Progenitor cell of endocrine pancreas (in vitro differentiated cells): ENCODE data around the gene CD52. TPM values are rescaled to one million over a fixed set of nuclear protein-coding genes. Genes with fewer than 3 reads are reported as not detected.

Experiments
- DNase-seq: peaks from one replicate; pipeline ENCODE4 v3.0.0; 2021; ENCODE audit warnings: low spot score; ENCODE audit not compliant: unreplicated experiment
- H3K27ac Mint-ChIP-seq: 2 replicates; pipeline ENCODE4 v1.8.0; 2021; ENCODE audit warnings: mild to moderate bottlenecking, moderate library complexity, mixed read lengths
- H3K27me3 Mint-ChIP-seq: 2 replicates; pipeline ENCODE4 v1.8.0; 2021; ENCODE audit warnings: mixed read lengths
- H3K36me3 Mint-ChIP-seq: 2 replicates; pipeline ENCODE4 v1.8.0; 2022; ENCODE audit warnings: mixed read lengths; ENCODE audit not compliant: insufficient read depth
- H3K4me1 Mint-ChIP-seq: 2 replicates; pipeline ENCODE4 v1.8.0; 2021; ENCODE audit warnings: low read depth, mixed read lengths
- H3K4me3 Mint-ChIP-seq: 2 replicates; pipeline ENCODE4 v1.8.0; 2021; ENCODE audit warnings: low read depth, mild to moderate bottlenecking, moderate library complexity, mixed read lengths
- H3K9me3 Mint-ChIP-seq: 2 replicates; pipeline ENCODE4 v1.8.0; 2021; ENCODE audit warnings: low read depth, mixed read lengths
- total RNA-seq: library from RNA; stranded (reverse); gene quantifications from 2 replicates; pipeline ENCODE4 v1.2.1, GENCODE V29; 2021
- TF ChIP-seq, protein P1 (sequence below): fragments of 200-600 bp; sonication (generic); IDR thresholded peaks from one replicate; pipeline ENCODE4 v1.5.0; 2021; ENCODE audit warnings: antibody characterized with exemption, mild to moderate bottlenecking; ENCODE audit not compliant: unreplicated experiment

The CD52 gene
- total RNA-seq, 1 donor from 2014 or later = 0.89 TPM

DNA sequence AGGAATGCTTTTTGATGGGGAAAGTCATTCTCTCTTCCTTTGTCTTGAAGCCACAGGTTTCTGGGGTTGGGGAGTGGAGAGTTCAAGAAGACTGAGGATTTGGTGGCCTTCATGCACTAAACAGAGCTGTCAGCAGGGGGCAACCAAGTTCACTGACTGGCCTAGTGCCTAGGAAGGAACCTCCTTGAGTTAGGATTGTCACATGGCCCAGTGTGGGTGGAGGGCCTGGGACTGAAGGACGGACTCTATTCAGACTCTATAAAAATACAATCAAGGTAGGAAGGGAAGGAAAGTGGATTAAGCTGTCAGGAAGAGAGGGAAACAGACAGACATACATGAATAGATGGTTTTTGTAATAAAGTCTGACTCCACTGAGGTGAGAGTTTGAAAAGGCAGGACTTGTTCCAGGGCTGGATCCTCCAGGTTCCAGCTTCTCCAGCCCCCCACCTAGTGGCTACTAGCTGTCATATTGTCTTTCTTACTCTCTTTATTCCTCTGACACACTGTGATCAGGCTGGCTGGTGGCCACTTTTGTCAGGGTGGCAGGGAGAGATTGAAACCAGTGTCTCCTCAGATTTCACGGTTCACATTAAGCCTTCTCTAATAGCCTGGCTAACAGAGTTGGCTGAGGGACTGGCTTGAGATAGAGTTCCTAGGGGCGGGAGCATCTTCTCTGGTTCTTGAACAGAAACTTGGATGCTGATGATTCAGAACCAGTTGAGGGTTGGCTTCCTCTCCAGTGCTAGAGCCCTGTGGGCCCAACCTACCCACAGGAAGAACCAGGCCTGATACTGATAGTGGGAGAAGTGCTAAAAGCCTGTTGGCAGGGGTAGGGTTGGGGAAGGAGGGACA lies 42.0 kb upstream of the CD52 start:
- TF ChIP-seq, protein P1, sequence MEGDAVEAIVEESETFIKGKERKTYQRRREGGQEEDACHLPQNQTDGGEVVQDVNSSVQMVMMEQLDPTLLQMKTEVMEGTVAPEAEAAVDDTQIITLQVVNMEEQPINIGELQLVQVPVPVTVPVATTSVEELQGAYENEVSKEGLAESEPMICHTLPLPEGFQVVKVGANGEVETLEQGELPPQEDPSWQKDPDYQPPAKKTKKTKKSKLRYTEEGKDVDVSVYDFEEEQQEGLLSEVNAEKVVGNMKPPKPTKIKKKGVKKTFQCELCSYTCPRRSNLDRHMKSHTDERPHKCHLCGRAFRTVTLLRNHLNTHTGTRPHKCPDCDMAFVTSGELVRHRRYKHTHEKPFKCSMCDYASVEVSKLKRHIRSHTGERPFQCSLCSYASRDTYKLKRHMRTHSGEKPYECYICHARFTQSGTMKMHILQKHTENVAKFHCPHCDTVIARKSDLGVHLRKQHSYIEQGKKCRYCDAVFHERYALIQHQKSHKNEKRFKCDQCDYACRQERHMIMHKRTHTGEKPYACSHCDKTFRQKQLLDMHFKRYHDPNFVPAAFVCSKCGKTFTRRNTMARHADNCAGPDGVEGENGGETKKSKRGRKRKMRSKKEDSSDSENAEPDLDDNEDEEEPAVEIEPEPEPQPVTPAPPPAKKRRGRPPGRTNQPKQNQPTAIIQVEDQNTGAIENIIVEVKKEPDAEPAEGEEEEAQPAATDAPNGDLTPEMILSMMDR = peak; percentile 73
- Mint-ChIP-seq H3K27me3 (no peaks in the 10 kb centered on the region), H3K27ac (peak overlapping the region; percentile 82), H3K4me3 (no peak overlapping the region), H3K36me3 (peaks cover 17% of the 10 kb centered on the region), H3K4me1 (peaks cover 29% of the 10 kb centered on the region), H3K9me3 (no peaks in the 10 kb centered on the region)
- DNase-seq = peak; percentile 61

DNA sequence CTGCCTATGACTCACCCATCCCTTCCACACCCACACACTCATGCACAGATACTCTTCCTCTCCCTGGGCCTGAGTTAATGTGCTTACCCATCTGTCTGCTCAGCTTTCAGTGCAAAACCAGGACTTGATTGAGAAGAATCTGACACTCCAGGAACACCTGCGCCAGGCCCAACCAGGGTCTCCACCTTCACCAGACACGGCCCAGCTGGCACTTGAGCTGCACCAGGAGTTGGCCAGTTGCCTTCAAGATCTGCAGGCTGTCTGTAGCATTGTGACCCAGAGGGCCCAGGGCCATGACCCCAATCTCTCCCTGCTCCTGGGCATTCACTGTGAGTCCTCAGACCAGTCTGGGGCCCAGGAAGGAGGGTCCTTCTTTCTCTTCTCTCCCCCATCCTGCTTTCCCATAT lies 41.3 kb upstream of the CD52 start:
- no peaks in the 10 kb centered on the region for H3K9me3 Mint-ChIP-seq
- no peak for DNase-seq
- H3K4me3 Mint-ChIP-seq = no peak overlapping the region
- peaks cover 14% of the 10 kb centered on the region for H3K36me3 Mint-ChIP-seq
- no peak overlapping the region for H3K27ac Mint-ChIP-seq
- H3K27me3 Mint-ChIP-seq = no peaks in the 10 kb centered on the region
- peaks cover 34% of the 10 kb centered on the region for H3K4me1 Mint-ChIP-seq
- TF ChIP-seq, protein P1 = no peak

DNA sequence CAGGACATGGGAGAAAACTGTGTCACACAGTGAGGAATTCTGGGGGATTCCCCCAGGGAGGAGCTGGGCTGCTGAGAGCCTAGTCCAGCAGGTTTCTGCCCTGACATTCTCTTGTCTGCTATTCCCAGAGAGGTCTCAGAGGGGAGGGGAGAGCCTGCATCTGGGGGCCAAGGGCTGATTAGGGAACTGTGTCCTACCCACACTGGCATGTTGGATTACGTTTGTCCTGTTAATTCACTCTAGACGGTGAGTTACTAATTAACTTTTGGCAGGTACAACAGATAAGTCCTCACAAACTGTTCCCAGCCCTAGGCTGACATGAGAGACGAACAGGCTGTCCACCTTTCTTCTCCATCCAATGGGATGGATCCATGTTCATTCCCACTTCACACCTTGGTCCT lies 40.5 kb upstream of the CD52 start:
- no peak for DNase-seq
- peak overlapping the region; percentile 2 for H3K27ac Mint-ChIP-seq
- H3K36me3 Mint-ChIP-seq = peaks cover 10% of the 10 kb centered on the region
- TF ChIP-seq, protein P1 = no peak
- H3K4me1 Mint-ChIP-seq = peaks cover 36% of the 10 kb centered on the region
- H3K9me3 Mint-ChIP-seq = no peaks in the 10 kb centered on the region
- peak overlapping the region; percentile 24 for H3K4me3 Mint-ChIP-seq
- no peaks in the 10 kb centered on the region for H3K27me3 Mint-ChIP-seq

DNA sequence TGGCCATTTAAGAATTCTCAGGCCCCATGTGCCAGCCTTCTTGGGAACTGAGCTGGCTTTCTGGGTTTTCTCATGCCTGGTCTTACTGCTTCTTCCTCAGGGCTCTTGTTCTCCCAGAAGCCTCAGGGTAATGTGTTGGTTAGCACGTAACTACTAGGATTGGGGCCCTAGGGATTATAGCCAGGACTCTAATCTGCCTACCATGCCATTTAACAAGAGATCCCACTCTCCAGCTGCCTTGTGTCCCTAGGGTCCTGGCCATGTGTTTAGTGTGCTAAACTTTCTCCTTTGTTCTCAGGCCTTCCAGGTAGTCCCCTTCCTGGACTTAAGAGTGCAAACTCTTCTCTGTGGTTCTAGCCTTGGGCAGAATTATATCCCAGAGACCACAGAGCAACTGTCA lies 40.0 kb upstream of the CD52 start:
- Mint-ChIP-seq H3K27me3 (no peaks in the 10 kb centered on the region), H3K9me3 (no peaks in the 10 kb centered on the region), H3K36me3 (peaks cover 8% of the 10 kb centered on the region), H3K27ac (peak overlapping the region; percentile 73), H3K4me1 (peaks cover 36% of the 10 kb centered on the region), H3K4me3 (peak overlapping the region; percentile 24)
- DNase-seq = no peak
- TF ChIP-seq, protein P1 = no peak

DNA sequence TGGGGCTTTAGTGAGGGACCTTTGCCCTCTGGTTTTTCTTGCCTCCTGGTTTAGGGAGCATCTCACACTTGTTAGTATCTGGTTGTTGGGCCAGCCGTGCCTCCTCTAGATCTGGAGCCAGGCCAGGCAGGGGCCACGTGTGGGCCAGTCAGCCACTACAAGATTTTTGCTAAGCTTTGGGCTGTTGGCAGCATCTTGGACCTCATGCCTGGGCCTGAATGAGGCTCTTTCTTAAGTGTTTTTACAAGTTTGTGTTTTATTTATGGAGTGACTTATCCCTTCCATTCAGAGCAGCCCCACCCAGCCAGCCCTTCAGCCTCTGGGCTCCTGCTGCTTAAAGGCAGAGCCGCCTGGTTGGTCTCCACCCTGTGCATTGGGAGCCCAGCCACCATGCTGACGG lies 39.5 kb upstream of the CD52 start:
- peaks cover 36% of the 10 kb centered on the region for H3K4me1 Mint-ChIP-seq
- TF ChIP-seq, protein P1 = no peak
- H3K4me3 Mint-ChIP-seq = no peak overlapping the region
- peaks cover 6% of the 10 kb centered on the region for H3K36me3 Mint-ChIP-seq
- no peaks in the 10 kb centered on the region for H3K9me3 Mint-ChIP-seq
- no peak for DNase-seq
- H3K27me3 Mint-ChIP-seq = no peaks in the 10 kb centered on the region
- H3K27ac Mint-ChIP-seq = no peak overlapping the region
